Right lobe of liver (tissue), 4 donors: ENCODE results near the gene UROC1.

ENCODE experiments used
- POLR2A ChIP-seq: fragments of 450-650 bp; IDR thresholded peaks from one replicate; pipeline ENCODE4 v1.6.1; 2017; ENCODE audit warnings: antibody characterized with exemption, mild to moderate bottlenecking
- TF ChIP-seq, protein P1 (sequence below), 4 donors: fragments of 200-600 bp in 3 of 4; fragments of 450-650 bp in 1 of 4; IDR thresholded peaks; one replicate each; pipeline versions ENCODE4 v1.5.1 to v1.8.0; 2016 to 2022; ENCODE audit warnings: antibody characterized with exemption in 4 of 4, mild to moderate bottlenecking in 2 of 4
- donor health status: DM: no; HTN: no; CAD: no.
- donor health status: DM: no; HTN: no; CAD: no.
- donor health status: DM: no; HTN: yes; CAD: no.

DNA sequence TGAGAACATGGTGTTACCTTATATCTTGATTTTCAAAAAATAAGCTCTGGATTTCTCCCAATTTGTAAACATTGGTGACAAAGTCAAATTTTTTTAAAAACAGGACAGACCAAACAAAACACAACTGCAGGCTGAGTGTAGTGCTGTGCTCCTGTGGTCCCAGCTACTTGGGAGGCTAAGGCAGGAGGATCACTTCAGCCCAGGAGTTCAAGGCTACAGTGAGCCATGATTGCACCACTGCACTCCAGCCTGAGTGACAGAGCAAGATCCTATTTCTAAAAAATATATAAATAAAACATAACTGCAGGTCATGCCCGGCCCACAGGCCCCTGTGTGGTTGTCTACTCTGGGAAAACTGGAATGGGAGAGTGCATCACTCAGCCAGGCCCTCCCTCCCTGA is 37.9 kb downstream of the UROC1 start:
- TF ChIP-seq, protein P1, sequence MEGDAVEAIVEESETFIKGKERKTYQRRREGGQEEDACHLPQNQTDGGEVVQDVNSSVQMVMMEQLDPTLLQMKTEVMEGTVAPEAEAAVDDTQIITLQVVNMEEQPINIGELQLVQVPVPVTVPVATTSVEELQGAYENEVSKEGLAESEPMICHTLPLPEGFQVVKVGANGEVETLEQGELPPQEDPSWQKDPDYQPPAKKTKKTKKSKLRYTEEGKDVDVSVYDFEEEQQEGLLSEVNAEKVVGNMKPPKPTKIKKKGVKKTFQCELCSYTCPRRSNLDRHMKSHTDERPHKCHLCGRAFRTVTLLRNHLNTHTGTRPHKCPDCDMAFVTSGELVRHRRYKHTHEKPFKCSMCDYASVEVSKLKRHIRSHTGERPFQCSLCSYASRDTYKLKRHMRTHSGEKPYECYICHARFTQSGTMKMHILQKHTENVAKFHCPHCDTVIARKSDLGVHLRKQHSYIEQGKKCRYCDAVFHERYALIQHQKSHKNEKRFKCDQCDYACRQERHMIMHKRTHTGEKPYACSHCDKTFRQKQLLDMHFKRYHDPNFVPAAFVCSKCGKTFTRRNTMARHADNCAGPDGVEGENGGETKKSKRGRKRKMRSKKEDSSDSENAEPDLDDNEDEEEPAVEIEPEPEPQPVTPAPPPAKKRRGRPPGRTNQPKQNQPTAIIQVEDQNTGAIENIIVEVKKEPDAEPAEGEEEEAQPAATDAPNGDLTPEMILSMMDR (IDR thresholded peaks at IDR 0.05), result no peak
- no peak for TF ChIP-seq POLR2A
